HCT116 (cell line): ENCODE data around the gene CALN1. TPM values are rescaled to one million over a fixed set of nuclear protein-coding genes. Genes with fewer than 3 reads are reported as not detected.

Source experiments
- ATAC-seq: fragments of 200-7000 bp; cut with Tn5 transposase; 2 replicates; pipeline ENCODE4 v1.9.1; 2020; ENCODE audit warnings: mild to moderate bottlenecking, moderate library complexity
- BruUV-seq: library from RNA; stranded (reverse); fragments of 400-500 nt; replicated peaks from 2 replicates; lab custom pipeline; 2021; lab: Mats Ljungman, UMichigan
- CTCF ChIA-PET: fragments of 300-600 bp; sonication (Branson Sonifier 250); formaldehyde crosslinking; loops from one replicate; lab custom pipeline; 2021; ENCODE audit warnings: antibody characterized with exemption; lab: Charles Lee
- POLR2A ChIA-PET: fragments of 300-600, 350-600 bp; sonication (Branson Sonifier 250); formaldehyde crosslinking; loops from one replicate; lab custom pipeline; 2021; ENCODE audit warnings: antibody characterized with exemption; lab: Charles Lee
- RAD21 ChIA-PET, 2 experiments: fragments of 300-600 bp; sonication (Branson Sonifier 250); formaldehyde crosslinking; loops; one replicate each; lab custom pipeline; 2023; ENCODE audit warnings: low total read pairs in 2 of 2; ENCODE audit not compliant: uncharacterized antibody in 2 of 2, unreplicated experiment in 2 of 2, low non-redundant PET in 1 of 2; lab: Charles Lee
- DNase-seq: peaks from one replicate; pipeline ENCODE4 v3.0.0-alpha.2; 2010; ENCODE audit warnings: low read depth, low spot score
- H2AFZ ChIP-seq: fragments of 200-600 bp; shearing (Covaris generic), sonication (generic); 2 replicates; pipeline ENCODE4 v1.6.1; 2017; ENCODE audit warnings: low read depth, mixed run types, mixed read lengths, antibody characterized with exemption, low read length; ENCODE audit not compliant: poor library complexity, severe bottlenecking
- H3K27ac ChIP-seq: 2 replicates; pipeline ENCODE4 v1.5.1; 2012; ENCODE audit warnings: low read depth, low read length
- H3K27me3 ChIP-seq: fragments of 200-600 bp; sonication (generic); 2 replicates; pipeline ENCODE4 v1.6.1; 2016; ENCODE audit warnings: mixed run types, low read length, mixed read lengths; ENCODE audit not compliant: insufficient read depth
- H3K36me3 ChIP-seq, 2 experiments: fragments of 200-500 bp in 1 of 2; fragments of 200-600 bp in 1 of 2; sonication (Bioruptor generic) in 1 of 2; sonication (generic) in 1 of 2; 2 replicates each; pipeline versions ENCODE4 v1.5.1 to v1.6.1; 2014 to 2016; ENCODE audit warnings: low read length in 2 of 2, inconsistent platforms in 1 of 2, mixed read lengths in 1 of 2, mixed run types in 1 of 2; ENCODE audit not compliant: insufficient read depth in 2 of 2, control insufficient read depth in 1 of 2
- H3K4me1 ChIP-seq, 2 experiments: fragments of 200-600 bp in 1 of 2; sonication (generic) in 1 of 2; 2 replicates each; pipeline versions ENCODE4 v1.5.1 to v1.6.1; 2012 to 2017; ENCODE audit warnings: low read length in 2 of 2, inconsistent platforms in 1 of 2, mild to moderate bottlenecking in 1 of 2, mixed read lengths in 1 of 2, mixed run types in 1 of 2, moderate library complexity in 1 of 2; ENCODE audit not compliant: insufficient read depth in 2 of 2, control insufficient read depth in 1 of 2
- H3K4me2 ChIP-seq: fragments of 200-600 bp; sonication (generic); 2 replicates; pipeline ENCODE4 v1.6.1; 2017; ENCODE audit warnings: mixed run types, low read length, mixed read lengths
- H3K4me3 ChIP-seq, 2 experiments: fragments of 200-600 bp in 1 of 2; sonication (generic) in 1 of 2; replicated peaks in 1 of 2; 2 replicates each; pipeline ENCODE4 v1.5.1; 2011 to 2016; ENCODE audit warnings: low read length in 2 of 2, control low read depth in 1 of 2, low read depth in 1 of 2, mild to moderate bottlenecking in 1 of 2, mixed read lengths in 1 of 2, mixed run types in 1 of 2
- H3K79me2 ChIP-seq: fragments of 200-600 bp; sonication (generic); 2 replicates; pipeline ENCODE4 v1.6.1; 2017; ENCODE audit warnings: mild to moderate bottlenecking, mixed run types, low read length, moderate library complexity, mixed read lengths; ENCODE audit not compliant: insufficient read depth
- H3K9ac ChIP-seq: fragments of 200-600 bp; sonication (generic); 2 replicates; pipeline ENCODE4 v1.6.1; 2016; ENCODE audit warnings: low read length, mixed read lengths
- H3K9me2 ChIP-seq: fragments of 200-600 bp; sonication (generic), shearing (Covaris generic); 2 replicates; pipeline ENCODE4 v1.6.1; 2017; ENCODE audit warnings: mixed run types, mild to moderate bottlenecking, moderate library complexity; ENCODE audit not compliant: insufficient read depth
- H3K9me3 ChIP-seq, 2 experiments: fragments of 200-500 bp in 1 of 2; fragments of 200-600 bp in 1 of 2; sonication (Bioruptor generic) in 1 of 2; sonication (generic) in 1 of 2; 2 replicates each; pipeline ENCODE4 v1.6.1; 2014 to 2017; ENCODE audit warnings: low read length in 2 of 2, mixed read lengths in 2 of 2, inconsistent platforms in 1 of 2, low read depth in 1 of 2, mild to moderate bottlenecking in 1 of 2, mixed run types in 1 of 2, moderate library complexity in 1 of 2; ENCODE audit not compliant: control insufficient read depth in 1 of 2, insufficient read depth in 1 of 2
- H4K20me1 ChIP-seq: fragments of 200-600 bp; sonication (generic), shearing (Covaris generic); 2 replicates; pipeline ENCODE4 v1.6.1; 2017; ENCODE audit warnings: mixed run types, mild to moderate bottlenecking, moderate library complexity; ENCODE audit not compliant: insufficient read depth
- CEBPB ChIP-seq: IDR thresholded peaks from 2 replicates; pipeline ENCODE4 v1.6.1; 2012; ENCODE audit warnings: low read depth
- EGR1 ChIP-seq: IDR thresholded peaks from 2 replicates; pipeline ENCODE4 v1.6.1; 2012; ENCODE audit warnings: low read depth
- EZH2 ChIP-seq: fragments of 200-600 bp; sonication (generic); IDR thresholded peaks from 2 replicates; pipeline ENCODE4 v1.6.1; 2017; ENCODE audit warnings: antibody characterized with exemption, mixed run types
- POLR2A ChIP-seq: IDR thresholded peaks from 2 replicates; pipeline ENCODE4 v1.7.0; 2011; ENCODE audit warnings: borderline replicate concordance; ENCODE audit not compliant: insufficient read depth, insufficient read length; ENCODE audit errors: extremely low read depth
- SIN3A ChIP-seq: IDR thresholded peaks from 2 replicates; pipeline ENCODE4 v1.6.1; 2012; ENCODE audit warnings: low read depth
- SP1 ChIP-seq: IDR thresholded peaks from 2 replicates; pipeline ENCODE4 v1.6.1; 2012; ENCODE audit warnings: low read depth
- SRF ChIP-seq: IDR thresholded peaks from 2 replicates; pipeline ENCODE4 v1.6.1; 2012; ENCODE audit warnings: low read depth
- TCF7L2 ChIP-seq: IDR thresholded peaks from 2 replicates; pipeline ENCODE4 v1.7.0; 2011; ENCODE audit warnings: borderline replicate concordance, inconsistent platforms; ENCODE audit not compliant: insufficient read depth, insufficient read length; ENCODE audit errors: extremely low read depth
- ZNF274 ChIP-seq: fragments of 200-500 bp; sonication (Bioruptor generic); IDR thresholded peaks from 2 replicates; pipeline ENCODE4 v1.6.1; 2014; ENCODE audit warnings: mild to moderate bottlenecking, low read depth, low read length, inconsistent platforms
- intact Hi-C: fragments of 100-400 bp; cut with micrococcal nuclease; formaldehyde crosslinking; loops from 2 replicates; pipeline ENCODE4 v1.10.0; 2022
- total RNA-seq: library from RNA; stranded (reverse); gene quantifications from one replicate; pipeline ENCODE4 v1.2.1, GENCODE V29; 2021; ENCODE audit not compliant: unreplicated experiment
- TF ChIP-seq, protein P1 (sequence below): IDR thresholded peaks from 2 replicates; pipeline ENCODE4 v1.6.1; 2011; ENCODE audit warnings: mild to moderate bottlenecking, low read length, moderate library complexity; ENCODE audit not compliant: insufficient replicate concordance; ENCODE audit errors: extremely low read depth
- TF ChIP-seq, protein P2 (sequence below), 3 experiments: fragments of 200-600 bp in 1 of 3; sonication (generic) in 1 of 3; IDR thresholded peaks in 2 of 3; conservative IDR thresholded peaks in 1 of 3; 2 replicates each; pipeline ENCODE4 v1.5.1; 2012 to 2017; ENCODE audit warnings: low read depth in 2 of 3, low read length in 2 of 3, antibody characterized with exemption in 1 of 3, borderline replicate concordance in 1 of 3, control low read depth in 1 of 3, mild to moderate bottlenecking in 1 of 3, mixed read lengths in 1 of 3, mixed run types in 1 of 3, moderate library complexity in 1 of 3; ENCODE audit not compliant: insufficient read depth in 1 of 3

Gene CALN1
- total RNA-seq, 1 experiment from 2014 or later, result 0.17 TPM

DNA sequence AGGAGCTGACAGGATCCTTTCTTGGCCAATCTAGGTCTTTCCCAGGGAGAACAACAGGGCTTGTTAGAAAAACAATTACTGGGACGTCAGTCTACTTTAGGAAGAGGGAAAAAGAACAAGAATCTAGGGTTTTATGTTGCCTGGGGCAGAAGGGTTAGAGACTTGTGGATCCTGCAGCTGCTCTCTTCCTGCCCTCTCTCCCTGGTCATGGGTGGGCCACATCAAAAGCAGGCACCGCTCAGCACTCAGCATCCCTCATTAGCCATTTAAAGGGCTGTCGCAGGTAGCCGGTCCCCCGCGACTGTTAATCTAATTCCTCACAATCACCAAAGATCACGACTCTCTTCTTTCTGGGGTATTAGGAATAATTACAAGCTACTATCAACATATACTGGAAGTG, 631.9 kb downstream of the CALN1 start:
- BruUV-seq, result no TSS peak

More for the DNA sequence above, 631.9 kb downstream of the CALN1 start:
- peaks cover 7 to 8% of the 10 kb centered on the region in 2 experiments; a peak in 2 of 4 replicates for H3K9me3 ChIP-seq
- H3K4me2 ChIP-seq, result no peak overlapping the region
- H3K9me2 ChIP-seq, result no peaks in the 10 kb centered on the region
- no peak for DNase-seq
- TF ChIP-seq SRF (no peak), TCF7L2 (no peak), SIN3A (no peak), EZH2 (no peak), POLR2A (no peak), ZNF274 (no peak), EGR1 (no peak), SP1 (no peak), CEBPB (no peak)
- TF ChIP-seq, protein P1, sequence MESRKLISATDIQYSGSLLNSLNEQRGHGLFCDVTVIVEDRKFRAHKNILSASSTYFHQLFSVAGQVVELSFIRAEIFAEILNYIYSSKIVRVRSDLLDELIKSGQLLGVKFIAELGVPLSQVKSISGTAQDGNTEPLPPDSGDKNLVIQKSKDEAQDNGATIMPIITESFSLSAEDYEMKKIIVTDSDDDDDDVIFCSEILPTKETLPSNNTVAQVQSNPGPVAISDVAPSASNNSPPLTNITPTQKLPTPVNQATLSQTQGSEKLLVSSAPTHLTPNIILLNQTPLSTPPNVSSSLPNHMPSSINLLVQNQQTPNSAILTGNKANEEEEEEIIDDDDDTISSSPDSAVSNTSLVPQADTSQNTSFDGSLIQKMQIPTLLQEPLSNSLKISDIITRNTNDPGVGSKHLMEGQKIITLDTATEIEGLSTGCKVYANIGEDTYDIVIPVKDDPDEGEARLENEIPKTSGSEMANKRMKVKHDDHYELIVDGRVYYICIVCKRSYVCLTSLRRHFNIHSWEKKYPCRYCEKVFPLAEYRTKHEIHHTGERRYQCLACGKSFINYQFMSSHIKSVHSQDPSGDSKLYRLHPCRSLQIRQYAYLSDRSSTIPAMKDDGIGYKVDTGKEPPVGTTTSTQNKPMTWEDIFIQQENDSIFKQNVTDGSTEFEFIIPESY, result no peak
- TF ChIP-seq, protein P2, sequence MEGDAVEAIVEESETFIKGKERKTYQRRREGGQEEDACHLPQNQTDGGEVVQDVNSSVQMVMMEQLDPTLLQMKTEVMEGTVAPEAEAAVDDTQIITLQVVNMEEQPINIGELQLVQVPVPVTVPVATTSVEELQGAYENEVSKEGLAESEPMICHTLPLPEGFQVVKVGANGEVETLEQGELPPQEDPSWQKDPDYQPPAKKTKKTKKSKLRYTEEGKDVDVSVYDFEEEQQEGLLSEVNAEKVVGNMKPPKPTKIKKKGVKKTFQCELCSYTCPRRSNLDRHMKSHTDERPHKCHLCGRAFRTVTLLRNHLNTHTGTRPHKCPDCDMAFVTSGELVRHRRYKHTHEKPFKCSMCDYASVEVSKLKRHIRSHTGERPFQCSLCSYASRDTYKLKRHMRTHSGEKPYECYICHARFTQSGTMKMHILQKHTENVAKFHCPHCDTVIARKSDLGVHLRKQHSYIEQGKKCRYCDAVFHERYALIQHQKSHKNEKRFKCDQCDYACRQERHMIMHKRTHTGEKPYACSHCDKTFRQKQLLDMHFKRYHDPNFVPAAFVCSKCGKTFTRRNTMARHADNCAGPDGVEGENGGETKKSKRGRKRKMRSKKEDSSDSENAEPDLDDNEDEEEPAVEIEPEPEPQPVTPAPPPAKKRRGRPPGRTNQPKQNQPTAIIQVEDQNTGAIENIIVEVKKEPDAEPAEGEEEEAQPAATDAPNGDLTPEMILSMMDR (IDR thresholded peaks at IDR 0.05 in 2 of 3, conservative IDR thresholded peaks at IDR 0.05 in 1 of 3; ENCODE audit: borderline replicate concordance in 1 of 3, insufficient read depth in 1 of 3, low read depth in 2 of 3, low read length in 2 of 3), result no peak
- POLR2A ChIA-PET, result no interaction called here
- H3K4me3 ChIP-seq, result no peak overlapping the region
- H3K79me2 ChIP-seq, result no peaks in the 10 kb centered on the region
- H3K9ac ChIP-seq, result no peak overlapping the region
- CTCF ChIA-PET, result no interaction called here
- H4K20me1 ChIP-seq, result no peaks in the 10 kb centered on the region
- intact Hi-C loops, result no loop called here
- no peak overlapping the region for H3K27ac ChIP-seq
- ATAC-seq, result no peak
- RAD21 ChIA-PET, result no interaction called here
- H3K27me3 ChIP-seq, result no peaks in the 10 kb centered on the region
- H3K4me1 ChIP-seq, result no peaks in the 10 kb centered on the region
- no peaks in the 10 kb centered on the region for H3K36me3 ChIP-seq
- no peak overlapping the region for H2AFZ ChIP-seq
